Epithelial cell of esophagus (primary cell): ENCODE data around the gene HTRA2.

Experiments used
- DNase-seq: peaks from one replicate; pipeline ENCODE4 v3.0.0; 2010; ENCODE audit warnings: low read depth
- H3K4me3 ChIP-seq: 2 replicates; pipeline ENCODE4 v1.5.1; 2011; ENCODE audit warnings: mild to moderate bottlenecking, low read length, control low read depth
- TF ChIP-seq, protein P1 (sequence below): IDR thresholded peaks from 2 replicates; pipeline ENCODE4 v1.5.1; 2011; ENCODE audit warnings: low read depth, mild to moderate bottlenecking, low read length, control low read depth, inconsistent platforms; ENCODE audit not compliant: insufficient read depth; ENCODE audit errors: missing control alignments

Gene HTRA2

DNA sequence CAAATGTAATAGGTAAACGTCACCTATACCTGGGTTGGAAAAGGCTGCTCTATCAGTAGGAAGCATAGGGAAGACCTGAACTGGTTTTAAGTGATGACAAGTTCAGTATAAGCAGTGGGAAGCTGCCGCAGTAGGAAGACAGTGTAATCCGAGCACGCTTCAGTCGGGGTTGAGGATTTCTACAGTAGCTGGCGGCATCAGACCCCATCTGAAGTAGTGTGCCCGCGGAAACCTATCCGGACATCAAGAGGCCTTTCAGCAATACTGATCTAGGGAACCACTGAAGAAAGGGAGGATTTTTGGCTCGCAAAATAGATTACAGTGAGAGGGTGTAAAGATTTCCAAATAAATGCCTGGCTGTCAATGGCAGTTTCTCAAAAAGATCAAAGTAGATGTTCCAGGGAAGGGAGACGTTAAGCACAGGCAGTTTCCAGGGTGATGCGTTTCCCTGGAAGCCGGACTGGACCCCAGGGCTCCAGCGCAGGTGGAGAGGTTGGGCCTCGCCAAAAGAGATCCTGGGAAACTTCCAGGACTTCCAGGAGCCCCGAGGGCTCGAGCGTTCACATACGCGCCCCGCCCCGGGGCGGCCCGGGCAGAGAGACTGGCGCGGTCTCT lies 18.7 kb downstream of the HTRA2 start:
- peak overlapping the region; percentile 51 for H3K4me3 ChIP-seq
- no peak for DNase-seq
- TF ChIP-seq, protein P1, sequence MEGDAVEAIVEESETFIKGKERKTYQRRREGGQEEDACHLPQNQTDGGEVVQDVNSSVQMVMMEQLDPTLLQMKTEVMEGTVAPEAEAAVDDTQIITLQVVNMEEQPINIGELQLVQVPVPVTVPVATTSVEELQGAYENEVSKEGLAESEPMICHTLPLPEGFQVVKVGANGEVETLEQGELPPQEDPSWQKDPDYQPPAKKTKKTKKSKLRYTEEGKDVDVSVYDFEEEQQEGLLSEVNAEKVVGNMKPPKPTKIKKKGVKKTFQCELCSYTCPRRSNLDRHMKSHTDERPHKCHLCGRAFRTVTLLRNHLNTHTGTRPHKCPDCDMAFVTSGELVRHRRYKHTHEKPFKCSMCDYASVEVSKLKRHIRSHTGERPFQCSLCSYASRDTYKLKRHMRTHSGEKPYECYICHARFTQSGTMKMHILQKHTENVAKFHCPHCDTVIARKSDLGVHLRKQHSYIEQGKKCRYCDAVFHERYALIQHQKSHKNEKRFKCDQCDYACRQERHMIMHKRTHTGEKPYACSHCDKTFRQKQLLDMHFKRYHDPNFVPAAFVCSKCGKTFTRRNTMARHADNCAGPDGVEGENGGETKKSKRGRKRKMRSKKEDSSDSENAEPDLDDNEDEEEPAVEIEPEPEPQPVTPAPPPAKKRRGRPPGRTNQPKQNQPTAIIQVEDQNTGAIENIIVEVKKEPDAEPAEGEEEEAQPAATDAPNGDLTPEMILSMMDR: no peak

DNA sequence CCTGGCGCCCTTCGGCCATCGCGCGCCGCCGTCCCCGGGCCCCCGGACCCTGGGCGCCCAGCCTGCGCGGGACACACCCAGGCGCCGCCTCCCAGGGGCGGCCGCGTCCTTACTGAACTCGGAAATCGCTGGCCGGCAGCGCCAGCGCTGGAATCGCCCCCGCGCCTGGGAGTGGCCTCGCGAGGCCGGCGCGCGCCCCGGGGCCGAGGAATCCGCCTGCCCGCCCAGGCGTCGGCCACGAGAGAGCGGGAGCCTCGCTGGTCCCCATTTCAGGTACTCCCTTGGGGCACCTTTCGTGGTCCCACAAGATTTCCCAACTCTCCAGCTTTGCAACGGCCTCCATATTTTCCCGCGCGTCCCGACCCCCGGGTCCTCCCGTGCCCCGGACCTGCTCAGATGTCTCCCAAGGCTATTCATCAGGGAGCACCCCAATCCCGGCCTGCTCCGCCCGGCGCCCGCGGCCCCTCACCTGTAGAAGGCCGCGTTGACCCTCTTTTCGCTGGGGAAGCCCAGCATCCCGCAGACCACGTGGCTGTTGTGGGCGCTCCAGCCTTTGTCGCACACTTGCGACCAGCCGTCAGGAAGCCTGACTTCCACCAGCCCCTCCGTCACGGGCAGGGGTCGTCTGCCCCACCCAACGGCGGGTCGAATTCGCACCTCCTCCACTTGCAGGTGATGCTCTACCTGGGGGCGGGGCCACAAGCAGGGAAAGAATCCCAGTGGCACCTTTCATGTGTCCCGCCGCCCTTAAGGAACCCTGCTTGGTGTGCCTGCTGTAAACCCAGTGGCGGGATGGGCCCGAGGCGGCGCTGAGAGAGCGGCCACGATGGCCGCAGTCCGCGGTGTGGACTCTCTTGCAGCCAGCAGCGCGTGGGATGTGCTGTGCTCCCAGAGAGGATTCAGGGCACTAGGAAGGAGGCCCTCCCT lies 19.4 kb downstream of the HTRA2 start:
- TF ChIP-seq, protein P1: no peak
- H3K4me3 ChIP-seq: peak overlapping the region; percentile 51
- DNase-seq: peak; percentile 58

DNA sequence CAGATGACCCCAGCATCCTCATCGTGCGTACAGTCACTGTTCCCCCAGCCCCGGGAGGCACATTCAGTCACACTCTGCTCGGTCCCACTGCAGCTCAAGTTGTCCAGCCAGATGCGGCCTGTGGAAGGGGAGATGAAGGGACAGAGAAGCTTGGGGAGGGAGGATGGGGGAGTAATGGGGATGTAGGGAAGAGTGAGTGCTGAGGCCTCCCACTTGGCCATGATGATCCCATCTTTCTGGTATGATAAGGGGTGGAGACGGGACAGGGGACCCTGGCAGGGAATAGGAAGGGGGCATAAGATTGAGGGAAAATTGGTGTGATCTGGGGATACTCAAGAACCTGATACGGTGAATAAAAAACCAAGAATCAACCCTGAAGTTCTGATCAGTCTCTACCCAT lies 20.5 kb downstream of the HTRA2 start:
- no peak for DNase-seq
- TF ChIP-seq, protein P1: no peak
- H3K4me3 ChIP-seq: no peak overlapping the region

DNA sequence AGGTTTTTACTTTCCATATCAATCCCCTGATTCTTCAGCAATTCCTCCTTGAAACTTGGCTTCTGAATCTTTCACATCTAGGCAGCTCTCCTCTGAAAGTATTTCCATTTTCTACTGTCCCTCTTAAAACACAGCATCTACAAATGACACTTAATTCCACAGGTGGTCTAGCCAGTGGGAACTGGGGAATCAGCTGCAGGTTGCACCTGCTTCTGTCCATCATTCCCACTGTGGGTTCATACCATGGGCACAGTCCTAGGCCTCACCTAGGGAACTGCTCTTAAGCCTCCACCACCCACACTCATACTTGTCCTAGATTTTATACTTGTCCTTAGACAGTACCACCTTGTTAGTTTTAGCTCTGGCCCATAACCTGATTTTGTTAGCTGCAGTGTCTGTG lies 21.8 kb downstream of the HTRA2 start:
- DNase-seq: no peak
- H3K4me3 ChIP-seq: no peak overlapping the region
- TF ChIP-seq, protein P1: no peak

DNA sequence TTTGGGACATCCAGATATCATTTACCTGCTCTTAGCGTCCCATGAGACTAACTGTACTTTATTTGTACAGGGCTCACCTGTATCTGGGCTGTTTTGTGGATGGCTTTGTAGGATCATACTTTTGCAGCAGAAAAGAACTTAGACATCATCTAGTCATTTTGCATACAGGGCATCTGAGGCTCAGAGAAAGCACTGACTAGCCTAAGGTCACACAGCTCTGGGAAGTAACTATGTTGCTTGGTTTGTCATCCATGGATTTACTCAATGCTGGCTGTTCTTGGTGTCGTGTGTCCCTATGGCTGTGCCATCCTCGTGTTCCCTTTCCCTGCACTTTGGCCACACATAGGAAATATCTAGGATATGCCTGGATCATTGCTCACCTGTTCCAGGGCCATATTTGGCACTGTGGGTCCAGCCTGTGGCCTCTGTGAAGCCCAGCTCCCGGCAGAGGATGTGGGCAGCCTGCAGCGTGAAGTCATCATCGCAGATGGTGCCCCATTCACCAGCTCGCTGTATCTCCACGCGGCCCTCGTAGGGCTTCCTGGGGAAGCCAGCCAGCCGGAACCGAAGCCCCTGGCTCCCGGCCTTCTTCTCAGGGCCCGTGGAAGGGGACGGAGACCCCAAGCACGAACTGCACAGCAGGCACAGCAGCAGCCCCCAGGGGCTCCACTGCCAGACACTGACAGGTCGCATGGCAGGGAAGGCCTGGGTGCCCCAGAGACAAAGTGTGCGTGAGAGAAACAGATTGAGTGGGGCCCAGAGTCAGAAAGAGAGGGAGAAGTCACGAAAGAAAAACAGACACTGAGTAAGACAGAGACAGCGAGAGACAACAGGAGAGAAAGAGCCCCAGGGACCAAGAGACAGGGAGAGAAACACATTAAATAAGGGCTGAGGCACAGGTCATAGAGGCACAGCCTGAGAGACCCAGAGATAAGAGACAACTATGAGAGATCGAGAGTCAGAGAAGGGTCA lies 22.5 kb downstream of the HTRA2 start:
- TF ChIP-seq, protein P1: no peak
- no peak for DNase-seq
- no peak overlapping the region for H3K4me3 ChIP-seq

DNA sequence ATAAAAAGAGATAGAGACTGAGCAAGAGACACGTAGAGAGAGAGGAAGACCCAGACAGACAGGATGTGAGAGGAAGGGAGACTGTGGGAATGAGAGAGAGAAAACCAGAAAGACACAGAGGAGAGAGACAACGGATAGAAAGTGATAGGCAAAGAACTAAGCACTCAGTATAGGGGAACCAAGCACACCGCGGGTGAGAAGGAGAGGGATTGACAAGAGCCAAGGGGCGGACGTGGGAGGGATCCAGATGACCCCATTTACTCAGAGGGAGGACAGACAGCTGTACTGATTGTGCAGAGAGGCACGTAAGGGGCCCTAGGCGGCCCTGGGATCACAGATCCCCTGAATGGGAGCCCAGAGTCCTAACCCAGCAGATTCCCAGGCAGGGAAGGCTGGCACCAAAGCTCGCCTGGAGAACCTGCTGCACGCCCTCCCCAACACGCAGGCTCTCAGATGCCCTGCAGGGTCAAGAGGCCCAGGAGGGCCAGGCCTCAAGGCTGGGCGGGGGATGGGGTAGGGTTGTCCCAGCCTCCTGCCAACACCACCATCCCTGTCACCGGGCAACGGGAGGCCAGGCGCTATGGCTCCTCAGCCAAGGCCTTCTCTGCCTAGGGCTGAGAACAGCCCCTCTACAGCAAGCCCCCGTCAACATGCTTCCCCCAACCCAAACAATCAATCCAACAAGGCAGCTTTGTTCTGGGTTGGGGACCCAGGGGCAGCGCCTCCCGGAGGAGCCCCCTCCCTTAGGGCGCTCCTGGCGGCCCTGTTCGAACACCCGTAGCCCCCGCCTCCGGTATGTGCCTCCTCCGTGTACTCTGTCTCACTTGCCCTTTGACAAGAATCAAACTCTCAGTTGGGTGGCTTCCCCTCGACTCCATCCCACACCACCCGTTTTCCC lies 23.4 kb downstream of the HTRA2 start:
- TF ChIP-seq, protein P1: no peak
- H3K4me3 ChIP-seq: no peak overlapping the region

More for the DNA sequence above, 23.4 kb downstream of the HTRA2 start:
- no peak for DNase-seq
